Suprapubic skin (tissue), 4 donors: ENCODE data around the gene PDZD8. TPM values are rescaled to one million over a fixed set of nuclear protein-coding genes. Genes with fewer than 3 reads are reported as not detected.

ENCODE experiments used
- DNase-seq, 2 donors: peaks; one replicate each; pipeline ENCODE4 v3.0.0-alpha.2; 2019; ENCODE audit warnings: low spot score in 2 of 2
- H3K27ac ChIP-seq: fragments of 200-600 bp; sonication (generic); one replicate; pipeline ENCODE4 v1.5.1; 2019
- H3K27me3 ChIP-seq: fragments of 200-600 bp; sonication (generic); one replicate; pipeline ENCODE4 v1.5.1; 2019
- H3K36me3 ChIP-seq: fragments of 200-600 bp; sonication (generic); one replicate; pipeline ENCODE4 v1.5.1; 2019
- H3K4me1 ChIP-seq: fragments of 200-600 bp; sonication (generic); one replicate; pipeline ENCODE4 v1.5.1; 2019
- H3K4me3 ChIP-seq: fragments of 200-600 bp; sonication (generic); one replicate; pipeline ENCODE4 v1.5.1; 2019; ENCODE audit warnings: mild to moderate bottlenecking
- H3K9me3 ChIP-seq: fragments of 200-600 bp; sonication (generic); one replicate; pipeline ENCODE4 v1.5.1; 2019
- EP300 ChIP-seq: sonication (generic); formaldehyde crosslinking; IDR thresholded peaks from one replicate; pipeline ENCODE4 v1.6.1; 2017; ENCODE audit warnings: antibody characterized with exemption
- POLR2A ChIP-seq, 2 donors: fragments of 450-650 bp; IDR thresholded peaks; one replicate each; pipeline ENCODE4 v1.6.1; 2017; ENCODE audit warnings: antibody characterized with exemption in 2 of 2, mild to moderate bottlenecking in 2 of 2, moderate library complexity in 2 of 2
- POLR2AphosphoS5 ChIP-seq, 3 donors: sonication (generic); formaldehyde crosslinking; IDR thresholded peaks; one replicate each; pipeline ENCODE4 v1.6.1; 2017; ENCODE audit warnings: antibody characterized with exemption in 3 of 3
- WGBS: methylation state at CpG from one replicate; pipeline ENCODE4 v1.1.5; 2018; 5-methylcytosine and 5-hydroxymethylcytosine counted together
- total RNA-seq, 4 donors: library from RNA; depleted of rRNA; stranded (reverse); fragments of >200 nt; gene quantifications; one replicate each; pipeline ENCODE4 v1.1.0, GENCODE V29; 2016
- TF ChIP-seq, protein P1 (sequence below), 2 donors: fragments of 200-600 bp in 1 of 2; fragments of 450-650 bp in 1 of 2; sonication (generic) in 1 of 2; IDR thresholded peaks; one replicate each; pipeline ENCODE4 v1.5.1; 2016 to 2019; ENCODE audit warnings: antibody characterized with exemption in 2 of 2, mild to moderate bottlenecking in 1 of 2, moderate library complexity in 1 of 2

Gene PDZD8
- total RNA-seq, 4 donors from 2014 or later = 23.7 to 46.2 (median 36.4) TPM

DNA sequence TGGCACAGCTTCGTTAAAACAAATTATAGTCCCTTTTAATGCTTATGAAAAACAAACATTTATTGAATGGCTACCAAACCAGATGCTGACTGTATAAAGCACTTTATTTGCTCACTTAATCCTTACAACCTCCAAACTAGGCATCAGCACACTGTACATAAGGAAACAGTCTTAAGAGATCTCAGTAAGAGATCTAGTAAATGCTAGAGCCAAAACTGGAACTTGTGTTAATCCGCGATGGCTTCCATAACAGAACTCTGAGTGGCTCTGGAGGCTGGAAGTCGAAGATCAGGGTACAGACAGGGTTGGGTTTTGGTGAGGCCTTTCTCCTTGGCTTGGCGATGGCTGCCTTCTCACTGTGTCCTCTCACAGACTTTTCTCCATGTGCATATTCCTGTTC, 27.0 kb downstream of the PDZD8 start:
- no peak for DNase-seq
- 86% methylated on average over 5 of the region's 5 CpGs for WGBS
- no peaks in the 10 kb centered on the region for H3K4me1 ChIP-seq
- no peaks in the 10 kb centered on the region for H3K36me3 ChIP-seq
- H3K4me3 ChIP-seq = no peak overlapping the region
- H3K27me3 ChIP-seq = no peaks in the 10 kb centered on the region
- no peak overlapping the region for H3K27ac ChIP-seq
- TF ChIP-seq, protein P1, sequence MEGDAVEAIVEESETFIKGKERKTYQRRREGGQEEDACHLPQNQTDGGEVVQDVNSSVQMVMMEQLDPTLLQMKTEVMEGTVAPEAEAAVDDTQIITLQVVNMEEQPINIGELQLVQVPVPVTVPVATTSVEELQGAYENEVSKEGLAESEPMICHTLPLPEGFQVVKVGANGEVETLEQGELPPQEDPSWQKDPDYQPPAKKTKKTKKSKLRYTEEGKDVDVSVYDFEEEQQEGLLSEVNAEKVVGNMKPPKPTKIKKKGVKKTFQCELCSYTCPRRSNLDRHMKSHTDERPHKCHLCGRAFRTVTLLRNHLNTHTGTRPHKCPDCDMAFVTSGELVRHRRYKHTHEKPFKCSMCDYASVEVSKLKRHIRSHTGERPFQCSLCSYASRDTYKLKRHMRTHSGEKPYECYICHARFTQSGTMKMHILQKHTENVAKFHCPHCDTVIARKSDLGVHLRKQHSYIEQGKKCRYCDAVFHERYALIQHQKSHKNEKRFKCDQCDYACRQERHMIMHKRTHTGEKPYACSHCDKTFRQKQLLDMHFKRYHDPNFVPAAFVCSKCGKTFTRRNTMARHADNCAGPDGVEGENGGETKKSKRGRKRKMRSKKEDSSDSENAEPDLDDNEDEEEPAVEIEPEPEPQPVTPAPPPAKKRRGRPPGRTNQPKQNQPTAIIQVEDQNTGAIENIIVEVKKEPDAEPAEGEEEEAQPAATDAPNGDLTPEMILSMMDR (IDR thresholded peaks at IDR 0.05) = no peak
- TF ChIP-seq POLR2AphosphoS5 (IDR thresholded peaks at IDR 0.05) (no peak), POLR2A (IDR thresholded peaks at IDR 0.05) (no peak), EP300 (no peak)
- no peaks in the 10 kb centered on the region for H3K9me3 ChIP-seq

DNA sequence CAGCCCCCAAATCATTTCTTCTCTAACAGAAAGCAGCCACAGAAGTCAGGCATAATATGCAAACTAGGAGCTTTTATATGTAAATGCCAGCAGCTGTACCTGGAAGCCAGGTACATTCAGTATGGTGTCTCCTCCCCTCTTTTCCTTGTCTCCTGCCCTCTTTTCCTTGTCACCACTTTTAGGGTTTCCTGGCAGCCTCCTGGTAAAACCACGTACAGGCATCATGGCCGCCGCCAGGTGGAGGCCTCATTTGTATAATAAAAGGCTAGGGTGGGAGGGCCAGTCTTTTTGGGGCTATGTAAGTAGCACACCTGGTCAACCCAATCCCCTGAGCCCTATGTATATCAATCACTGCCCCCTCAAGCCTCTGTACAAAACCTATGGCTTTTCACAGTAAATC, 28.7 kb downstream of the PDZD8 start:
- no peak for DNase-seq
- no peaks in the 10 kb centered on the region for H3K4me1 ChIP-seq
- no peak overlapping the region for H3K4me3 ChIP-seq
- H3K27ac ChIP-seq = no peak overlapping the region
- H3K27me3 ChIP-seq = no peaks in the 10 kb centered on the region
- H3K9me3 ChIP-seq = no peaks in the 10 kb centered on the region
- WGBS = 94% methylated on average over 3 of the region's 3 CpGs
- no peaks in the 10 kb centered on the region for H3K36me3 ChIP-seq
- TF ChIP-seq POLR2AphosphoS5 (IDR thresholded peaks at IDR 0.05) = no peak
- TF ChIP-seq EP300 = no peak
- TF ChIP-seq POLR2A (IDR thresholded peaks at IDR 0.05) = no peak
- TF ChIP-seq, protein P1 (IDR thresholded peaks at IDR 0.05) = no peak

DNA sequence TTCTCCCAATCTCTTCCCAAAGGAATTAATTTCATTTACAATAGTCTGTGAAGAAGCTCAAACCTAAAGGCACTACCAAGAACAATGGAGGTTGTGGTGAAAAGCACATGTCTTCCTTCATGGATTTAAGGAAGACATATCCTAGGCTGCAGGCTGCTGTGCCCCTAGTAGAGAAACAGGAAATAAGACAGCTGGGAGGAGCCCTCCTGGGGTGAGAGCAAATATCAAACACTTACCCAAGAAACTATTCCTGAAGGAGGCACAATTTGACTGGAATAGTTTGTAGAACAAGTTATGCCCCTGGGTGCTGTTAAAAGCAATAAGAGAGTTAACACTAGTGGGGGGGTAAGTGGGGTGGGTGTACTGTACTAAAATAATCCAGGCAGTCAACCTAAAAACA, 30.1 kb downstream of the PDZD8 start:
- no peaks in the 10 kb centered on the region for H3K9me3 ChIP-seq
- no peaks in the 10 kb centered on the region for H3K4me1 ChIP-seq
- no peak for TF ChIP-seq EP300
- TF ChIP-seq, protein P1 (IDR thresholded peaks at IDR 0.05) = no peak
- TF ChIP-seq POLR2A (IDR thresholded peaks at IDR 0.05) = no peak
- TF ChIP-seq POLR2AphosphoS5 (IDR thresholded peaks at IDR 0.05) = no peak
- no peaks in the 10 kb centered on the region for H3K27me3 ChIP-seq
- H3K36me3 ChIP-seq = no peaks in the 10 kb centered on the region
- no peak for DNase-seq
- no peak overlapping the region for H3K27ac ChIP-seq
- no peak overlapping the region for H3K4me3 ChIP-seq

DNA sequence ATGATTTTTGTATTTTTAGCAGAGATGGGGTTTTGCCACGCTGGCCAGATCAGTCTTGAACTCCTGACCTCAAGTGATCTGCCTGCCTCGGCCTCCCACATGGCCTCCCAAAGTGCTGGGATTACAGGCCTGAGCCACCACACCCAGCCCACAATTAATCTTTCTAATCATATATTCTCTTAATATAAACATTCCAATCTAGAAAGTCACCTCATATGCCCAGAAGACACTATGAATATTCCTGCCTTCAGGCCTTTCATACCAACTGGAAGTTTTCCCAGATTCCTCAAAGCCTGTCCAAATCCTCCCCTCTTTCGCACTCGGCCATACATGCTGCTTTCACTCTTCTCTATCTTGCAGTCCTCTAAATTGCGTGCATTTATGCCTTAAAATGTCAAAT, 32.6 kb downstream of the PDZD8 start:
- Histone ChIP-seq H3K36me3 (no peaks in the 10 kb centered on the region), H3K27me3 (no peaks in the 10 kb centered on the region), H3K9me3 (no peaks in the 10 kb centered on the region), H3K4me1 (no peaks in the 10 kb centered on the region), H3K27ac (no peak overlapping the region), H3K4me3 (no peak overlapping the region)
- no peak for DNase-seq
- no peak for TF ChIP-seq POLR2AphosphoS5 (IDR thresholded peaks at IDR 0.05)
- TF ChIP-seq POLR2A (IDR thresholded peaks at IDR 0.05) = no peak
- TF ChIP-seq, protein P1 (IDR thresholded peaks at IDR 0.05) = no peak
- no peak for TF ChIP-seq EP300
- 60% methylated on average over 5 of the region's 5 CpGs for WGBS

DNA sequence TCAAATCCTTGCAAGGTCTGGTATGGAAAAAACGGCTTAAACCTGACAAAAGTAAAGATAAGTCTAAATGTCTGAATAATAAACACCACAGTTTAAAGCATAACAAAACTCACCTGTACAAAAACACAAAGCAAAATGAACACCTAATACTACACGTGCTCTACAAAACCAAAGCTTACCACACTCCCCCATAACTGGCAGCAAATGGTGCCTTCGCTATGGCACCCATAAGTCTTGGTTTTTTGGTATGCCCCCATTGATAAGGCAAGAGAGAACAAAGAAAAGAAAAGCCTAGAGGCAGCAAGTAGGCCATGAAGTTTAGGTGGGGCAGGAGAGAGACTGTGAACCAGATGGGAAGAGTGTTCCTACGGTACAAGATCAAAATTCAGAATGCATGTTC, 34.2 kb downstream of the PDZD8 start:
- Histone ChIP-seq H3K4me1 (no peaks in the 10 kb centered on the region), H3K9me3 (no peaks in the 10 kb centered on the region), H3K4me3 (no peak overlapping the region), H3K36me3 (no peaks in the 10 kb centered on the region), H3K27me3 (no peaks in the 10 kb centered on the region), H3K27ac (no peak overlapping the region)
- TF ChIP-seq, protein P1 (IDR thresholded peaks at IDR 0.05) = no peak
- no peak for TF ChIP-seq POLR2AphosphoS5 (IDR thresholded peaks at IDR 0.05)
- no peak for TF ChIP-seq EP300
- TF ChIP-seq POLR2A (IDR thresholded peaks at IDR 0.05) = no peak
- WGBS = 96% methylated on average over 4 of the region's 4 CpGs
- DNase-seq = no peak
